ENCODE data around the gene SLC22A4. TPM values are rescaled to one million over a fixed set of nuclear protein-coding genes. Genes with fewer than 3 reads are reported as not detected.

SLC22A4 gene
- total RNA-seq, 1 donor from 2014 or later, result 2.2 TPM

- intact Hi-C loops (cut with DNase I), result no loop called here
- DNase-seq (ENCODE audit: low spot score), result no peak
These were observed 27.0 kb downstream of the SLC22A4 start for GRCh38 chr5:132321109-132321721.

DNA sequence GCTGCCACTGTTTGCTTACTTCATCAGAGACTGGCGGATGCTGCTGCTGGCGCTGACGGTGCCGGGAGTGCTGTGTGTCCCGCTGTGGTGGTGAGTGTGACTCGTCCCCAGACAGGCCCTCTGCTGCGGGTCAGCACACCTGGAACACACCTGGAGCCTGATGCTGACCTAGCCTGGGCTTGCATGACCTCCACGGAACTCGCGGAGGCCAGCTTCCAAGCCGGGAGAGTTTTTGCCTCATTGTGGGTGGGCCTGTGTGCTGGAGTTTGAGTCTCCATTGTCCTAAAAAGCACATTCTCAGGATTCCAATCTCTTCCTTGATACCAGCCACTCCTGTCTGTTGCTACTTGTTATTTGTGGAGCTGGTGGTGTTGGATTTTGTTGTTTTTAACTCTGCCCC, 28.1 kb downstream of the SLC22A4 start:
- intact Hi-C loops (cut with DNase I), result no loop called here
- no peak for DNase-seq (ENCODE audit: low spot score)

GRCh38 chr5:132323202-132323601, 29.0 kb downstream of the SLC22A4 start:
- no peak for DNase-seq (ENCODE audit: low spot score)
- intact Hi-C loops (cut with DNase I), result no loop called here

DNA sequence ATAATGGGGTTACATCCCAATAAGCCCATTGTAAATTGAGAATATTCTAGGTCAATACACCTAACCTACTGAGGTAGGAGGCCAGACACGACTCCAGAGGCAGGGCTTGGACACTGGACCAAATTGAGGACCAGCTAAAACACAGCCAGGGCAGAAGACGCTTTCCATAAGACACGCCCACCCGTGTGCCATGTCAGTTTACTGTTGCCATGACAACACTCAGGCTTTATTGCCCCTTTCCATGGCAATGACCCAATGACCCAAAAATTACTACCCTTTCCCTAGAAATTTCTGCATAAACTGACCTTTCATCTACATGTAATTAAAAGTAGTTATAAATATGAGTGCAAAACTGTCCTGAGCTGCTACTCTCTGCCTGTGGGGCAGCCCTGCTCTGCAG, 31.5 kb downstream of the SLC22A4 start:
- intact Hi-C loops (cut with DNase I), result no loop called here
- DNase-seq (ENCODE audit: low spot score), result no peak

DNA sequence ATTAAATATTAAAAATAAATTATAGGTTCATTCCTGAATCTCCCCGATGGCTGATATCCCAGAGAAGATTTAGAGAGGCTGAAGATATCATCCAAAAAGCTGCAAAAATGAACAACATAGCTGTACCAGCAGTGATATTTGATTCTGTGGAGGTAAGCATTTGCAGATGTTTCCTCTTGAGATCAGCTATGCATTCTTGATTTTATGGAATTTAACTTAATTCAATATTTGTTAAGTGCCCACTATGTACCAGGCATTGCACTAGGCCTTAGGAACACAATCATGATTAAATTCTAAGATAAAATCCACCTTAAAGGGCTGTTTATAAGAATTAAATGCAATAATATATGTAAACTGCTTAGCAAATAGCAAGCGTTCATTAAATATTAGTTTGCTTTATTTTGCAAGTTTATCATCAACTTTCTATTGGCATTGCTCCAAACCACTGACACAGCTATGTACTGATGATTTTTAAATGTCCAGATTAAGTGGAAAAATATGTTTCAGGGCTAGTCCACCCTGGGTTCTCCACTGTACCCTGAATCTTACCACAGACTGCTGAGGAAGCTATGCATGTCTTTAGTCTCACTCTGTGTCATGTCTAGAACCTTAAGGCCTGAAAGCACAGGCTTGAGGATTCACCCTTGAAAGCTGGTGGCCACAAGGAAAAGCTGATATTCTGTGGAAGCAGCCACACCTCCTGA, 33.2 kb downstream of the SLC22A4 start:
- intact Hi-C loops (cut with DNase I), result no loop called here
- DNase-seq (ENCODE audit: low spot score), result no peak

DNA sequence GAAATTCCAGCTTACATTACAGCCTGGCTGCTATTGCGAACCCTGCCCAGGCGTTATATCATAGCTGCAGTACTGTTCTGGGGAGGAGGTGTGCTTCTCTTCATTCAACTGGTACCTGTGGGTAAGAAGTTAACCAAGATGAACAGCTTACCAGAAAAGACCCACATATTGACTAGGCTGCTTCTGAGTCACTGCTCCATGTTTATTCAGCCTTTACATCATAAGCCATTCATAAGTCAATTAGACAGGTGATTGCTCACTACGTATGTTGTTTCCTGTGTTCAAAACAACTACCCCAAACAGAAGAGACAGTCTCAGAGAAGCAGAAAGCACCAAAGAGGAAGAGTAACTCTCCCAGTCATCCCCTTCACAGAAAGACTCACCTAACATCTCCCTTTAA, 40.6 kb downstream of the SLC22A4 start:
- no peak for DNase-seq (ENCODE audit: low spot score)
- intact Hi-C loops (cut with DNase I), result no loop called here

DNA sequence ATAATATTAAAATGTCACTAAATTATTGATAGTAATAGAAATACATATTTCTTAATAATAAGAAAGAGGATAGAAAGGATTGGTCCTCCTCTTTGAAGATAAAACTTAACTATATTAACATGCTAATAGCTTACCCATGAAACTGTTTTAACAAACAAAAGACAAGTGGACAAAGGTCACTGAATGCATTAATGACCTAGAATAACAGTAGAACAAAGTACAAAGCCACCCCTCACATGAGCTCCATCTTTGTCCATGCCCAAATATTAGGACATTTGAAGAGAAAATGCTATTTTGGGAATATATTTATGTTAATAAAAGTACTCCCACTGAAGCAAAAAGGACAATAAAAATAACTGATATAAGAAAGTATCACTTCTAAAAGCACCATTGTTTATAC, 41.2 kb downstream of the SLC22A4 start:
- no peak for DNase-seq (ENCODE audit: low spot score)
- intact Hi-C loops (cut with DNase I), result no loop called here

GRCh38 chr5:132339502-132339901, 45.3 kb downstream of the SLC22A4 start:
- intact Hi-C loops (cut with DNase I), result no loop called here

DNA sequence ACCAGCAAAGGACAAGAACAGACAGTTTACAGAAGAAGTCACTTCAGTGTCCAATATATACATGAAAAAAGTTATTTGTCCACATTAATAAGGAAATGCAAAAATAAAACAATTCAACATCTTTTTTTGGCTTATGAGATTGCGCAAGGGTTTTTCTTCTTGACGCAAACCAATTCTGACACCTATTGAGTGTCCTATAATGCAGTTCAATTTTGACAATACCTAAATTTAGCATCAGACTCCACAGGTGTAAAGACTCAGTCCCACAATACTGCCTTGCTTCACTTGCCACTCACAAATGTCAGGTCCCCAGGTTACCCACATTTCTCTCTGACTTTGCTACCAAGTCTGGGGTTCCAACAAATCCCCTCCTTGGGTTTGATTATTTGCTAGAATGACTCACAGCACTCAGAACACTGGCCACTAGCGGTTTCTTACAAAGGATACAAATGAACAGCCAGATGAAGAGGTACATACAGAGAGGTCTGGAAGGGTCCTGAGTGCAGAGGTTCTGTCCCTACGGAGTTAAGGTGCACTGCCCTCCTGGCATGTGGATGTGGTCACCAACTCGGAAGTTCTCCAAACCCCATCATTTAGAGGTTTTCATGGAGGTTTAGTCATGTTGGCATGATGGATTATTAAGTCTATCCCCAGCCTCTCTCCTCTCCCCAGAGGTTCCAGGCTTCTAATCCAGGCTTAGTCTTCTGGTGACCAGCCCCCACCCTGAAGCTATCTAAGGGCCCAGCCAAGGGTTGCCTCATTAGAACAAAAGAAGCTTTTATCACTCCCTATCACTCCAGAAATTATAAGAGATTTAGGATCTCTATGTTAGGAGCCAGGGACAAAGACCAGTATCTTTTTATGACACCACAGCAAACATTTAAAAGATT, 48.3 kb downstream of the SLC22A4 start:
- no peak for DNase-seq (ENCODE audit: low spot score)
- intact Hi-C loops (cut with DNase I), result no loop called here

More at GRCh38 chr5:132339502-132339901, 45.3 kb downstream of the SLC22A4 start:
- no peak for DNase-seq (ENCODE audit: low spot score)

DNA sequence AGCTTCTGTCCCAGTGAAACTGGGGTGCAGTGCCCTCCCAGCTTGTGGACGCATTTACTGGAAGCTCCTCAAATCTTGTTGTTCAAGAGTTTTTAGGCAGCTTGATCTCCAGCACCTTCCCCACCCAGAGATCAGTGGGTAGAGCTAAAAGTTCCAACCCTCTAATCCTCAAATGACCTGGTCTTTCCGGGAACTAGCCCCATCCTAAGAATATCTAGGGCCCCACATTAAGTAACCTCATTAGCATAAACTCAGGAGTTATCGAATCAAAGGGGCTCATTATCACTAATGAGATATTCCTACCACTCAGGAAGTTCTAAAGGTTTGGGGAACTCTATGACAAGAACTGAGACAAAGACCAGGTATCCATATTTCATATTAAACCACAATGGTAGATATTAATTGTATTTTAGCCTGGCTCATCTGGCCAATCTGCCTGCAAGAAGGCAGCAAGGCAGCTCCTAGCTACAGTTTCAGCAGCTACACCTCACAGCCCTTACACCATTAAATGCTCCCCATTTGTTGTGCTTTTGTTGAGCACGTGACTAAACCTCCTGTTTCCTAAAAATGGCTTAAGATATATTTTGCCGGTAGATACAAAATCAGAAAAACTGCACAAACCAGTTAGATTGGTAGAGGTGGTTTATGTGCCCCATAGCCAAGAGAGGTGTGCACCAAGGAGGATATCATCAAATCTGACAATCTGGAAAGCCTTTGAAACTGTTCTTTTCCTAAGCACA, 50.8 kb downstream of the SLC22A4 start:
- intact Hi-C loops (cut with DNase I), result no loop called here
- DNase-seq (ENCODE audit: low spot score), result no peak

DNA sequence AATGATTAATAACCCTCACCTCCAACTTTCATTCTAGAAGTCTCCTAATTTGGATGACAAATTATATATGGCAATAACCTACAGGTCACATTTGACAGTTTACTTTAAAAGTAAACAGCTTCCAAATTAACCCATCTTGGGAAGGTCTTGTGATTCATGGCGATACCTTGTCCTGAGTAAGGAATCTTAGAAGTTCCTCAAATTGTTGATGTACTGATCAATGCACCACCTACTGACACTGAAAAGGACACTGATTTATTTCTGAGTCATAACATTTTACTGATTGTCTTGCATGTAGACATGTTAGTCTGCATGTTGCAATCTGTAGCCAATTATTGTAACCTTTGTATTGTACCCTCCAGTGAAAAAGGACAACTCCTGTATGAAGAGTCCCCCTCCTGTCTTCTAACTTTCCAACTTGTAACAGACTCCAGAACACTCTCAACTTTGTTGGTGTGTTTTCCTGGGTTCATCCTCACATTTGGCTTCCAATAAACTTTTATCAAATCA, 59.3 kb downstream of the SLC22A4 start:
- intact Hi-C loops (cut with DNase I), result no loop called here

DNA sequence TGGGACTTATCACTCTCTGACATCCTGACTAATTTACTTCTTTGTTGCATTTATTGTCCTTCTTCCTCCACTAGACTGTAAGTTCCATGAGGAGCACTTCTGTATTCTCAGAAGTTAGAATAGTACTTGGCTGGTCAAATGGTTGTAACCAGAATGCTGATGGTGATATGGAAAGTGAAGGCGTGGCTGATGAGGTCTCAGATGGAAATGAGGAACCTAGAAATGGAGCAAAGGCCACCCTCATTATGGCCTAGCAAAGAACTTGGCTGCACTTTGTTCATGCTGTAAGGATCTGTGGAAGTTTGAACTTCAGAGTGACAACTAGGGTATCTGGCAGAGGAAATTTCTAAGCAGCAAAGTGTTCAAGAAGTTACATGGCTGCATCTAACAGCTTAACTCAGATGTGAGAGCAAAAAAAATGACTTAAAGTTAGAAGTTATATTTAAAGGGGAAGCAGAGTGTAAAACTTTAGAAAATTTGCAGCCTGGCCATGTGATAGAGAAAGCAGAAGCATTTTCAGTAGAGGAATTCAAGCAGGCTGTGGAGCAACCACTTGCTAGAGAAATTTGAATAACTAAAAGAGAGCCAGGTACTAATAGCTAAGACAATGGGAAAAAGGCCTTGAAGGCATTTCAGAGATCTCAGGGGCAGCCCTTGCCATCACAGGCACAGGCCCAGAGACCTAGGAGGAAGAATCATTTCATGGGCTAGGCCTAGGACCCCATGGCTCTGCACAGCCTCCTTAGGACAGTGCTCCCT, 60.4 kb downstream of the SLC22A4 start:
- intact Hi-C loops (cut with DNase I), result no loop called here
- no peak for DNase-seq (ENCODE audit: low spot score)

More for the DNA sequence above, 59.3 kb downstream of the SLC22A4 start:
- no peak for DNase-seq (ENCODE audit: low spot score)

- intact Hi-C loops (cut with DNase I), result no loop called here
- DNase-seq (ENCODE audit: low spot score), result no peak
These were observed 61.1 kb downstream of the SLC22A4 start for GRCh38 chr5:132355140-132355765.

DNA sequence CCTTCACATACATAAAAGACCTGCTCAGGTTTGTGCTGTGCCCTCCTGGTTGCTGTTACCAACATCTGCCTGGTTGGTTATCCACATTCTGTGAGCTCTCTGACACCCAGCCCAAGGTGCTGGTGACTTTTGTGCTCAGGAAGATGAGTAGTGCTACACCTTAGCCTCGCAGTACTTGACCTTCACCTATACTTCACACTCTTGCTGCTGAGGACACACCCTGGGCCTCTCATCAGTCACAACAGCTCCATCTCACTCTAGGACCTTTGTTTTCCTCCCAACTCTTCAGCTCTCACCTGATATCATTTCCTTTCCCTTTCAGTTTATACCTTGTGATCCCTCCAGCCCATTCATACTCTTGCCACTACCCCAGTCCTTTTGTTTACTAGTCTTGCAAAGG, 64.6 kb downstream of the SLC22A4 start:
- no peak for DNase-seq (ENCODE audit: low spot score)
- intact Hi-C loops (cut with DNase I), result no loop called here

- intact Hi-C loops (cut with DNase I), result loop anchor here (5.0 kb wide), 1 partner anchor 70 kb away; the partner anchor contains the start of gene SLC22A4
These were observed 67.9 kb downstream of the SLC22A4 start for GRCh38 chr5:132362086-132362485.

GRCh38 chr5:132363431-132364112, 69.4 kb downstream of the SLC22A4 start:
- intact Hi-C loops (cut with DNase I), result loop anchor here (5.0 kb wide), 1 partner anchor 71 kb away; the partner anchor contains the start of gene SLC22A4
- DNase-seq (ENCODE audit: low spot score), result no peak

More at GRCh38 chr5:132362086-132362485, 67.9 kb downstream of the SLC22A4 start:
- no peak for DNase-seq (ENCODE audit: low spot score)

DNA sequence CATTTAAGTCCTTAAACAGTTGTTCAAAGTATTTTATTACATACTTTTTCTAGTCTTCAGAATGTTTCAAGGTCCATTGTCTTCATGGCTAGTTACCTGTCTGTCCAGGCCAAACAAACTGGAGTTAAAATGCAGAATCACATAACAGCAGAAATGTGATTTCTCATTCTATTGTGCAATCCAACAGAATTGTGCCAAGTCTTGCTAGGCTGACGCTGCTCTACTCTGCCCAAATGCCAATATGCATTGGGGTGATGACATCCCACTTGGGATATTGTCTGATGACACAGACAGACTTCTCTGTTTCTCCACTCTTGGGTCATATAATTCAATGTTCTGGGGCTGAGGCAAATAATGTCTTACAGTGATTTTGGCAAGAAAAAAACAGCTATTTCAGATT, 70.1 kb downstream of the SLC22A4 start:
- no peak for DNase-seq (ENCODE audit: low spot score)
- intact Hi-C loops (cut with DNase I), result loop anchor here (5.0 kb wide), 1 partner anchor 72 kb away; the partner anchor contains the start of gene SLC22A4

DNA sequence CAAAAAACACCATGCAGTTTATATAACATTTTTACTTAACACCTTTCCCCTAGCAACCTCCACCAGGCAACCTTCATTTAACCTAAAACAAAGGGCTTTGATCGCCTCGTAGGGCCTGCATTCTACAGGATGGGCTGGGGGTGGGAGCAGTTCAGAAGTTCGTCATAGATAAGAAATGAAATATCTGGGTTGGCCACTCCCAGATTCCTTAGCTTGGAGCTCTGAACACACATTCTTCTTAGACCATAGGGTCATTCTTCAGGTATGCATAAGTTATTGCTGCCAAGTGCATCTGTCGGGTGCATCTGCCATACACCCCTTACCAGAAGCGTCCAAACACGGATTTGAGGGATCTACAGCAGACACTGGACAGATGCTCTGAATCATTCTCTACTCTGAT, 71.0 kb downstream of the SLC22A4 start:
- intact Hi-C loops (cut with DNase I), result no loop called here
- no peak for DNase-seq (ENCODE audit: low spot score)
